H1 (cell line): ENCODE results near the gene SRPX2. TPM values are rescaled to one million over a fixed set of nuclear protein-coding genes. Genes with fewer than 3 reads are reported as not detected.

ENCODE experiments used
- CTCF ChIA-PET: fragments of 300-600 bp; sonication (Branson Sonifier 250); formaldehyde crosslinking; loops from one replicate; lab custom pipeline; 2021; ENCODE audit not compliant: partially characterized antibody; lab: Charles Lee
- POLR2A ChIA-PET: fragments of 300-600 bp; sonication (Branson Sonifier 250); formaldehyde crosslinking; loops from one replicate; lab custom pipeline; 2021; ENCODE audit warnings: inconsistent platforms; ENCODE audit not compliant: partially characterized antibody; lab: Charles Lee
- DNase-seq, 2 experiments: peaks; one replicate each; pipeline versions ENCODE4 v3.0.0 to v3.0.0-alpha.2; 2010 to 2022; ENCODE audit warnings: low spot score in 2 of 2, low read depth in 1 of 2, mixed read lengths in 1 of 2
- FAIRE-seq: peaks from 2 replicates; lab custom pipeline; 2011; peaks lifted over from hg19 to GRCh38; lab: Jason Lieb, UNC
- H2AFZ ChIP-seq: 2 replicates; pipeline ENCODE4 v1.8.1; 2012; ENCODE audit warnings: low read length, inconsistent platforms
- H2AK5ac ChIP-seq: 2 replicates; pipeline ENCODE4 v1.6.1; 2013; ENCODE audit warnings: low read depth, low read length
- H2BK120ac ChIP-seq: replicated peaks from 2 replicates; pipeline ENCODE3; 2013; ENCODE audit warnings: low read depth, low read length, inconsistent platforms
- H2BK12ac ChIP-seq: 2 replicates; pipeline ENCODE4 v1.6.1; 2013; ENCODE audit warnings: low read depth, low read length
- H2BK15ac ChIP-seq: 2 replicates; pipeline ENCODE4 v1.6.1; 2013; ENCODE audit warnings: low read length
- H2BK20ac ChIP-seq: 2 replicates; pipeline ENCODE4 v1.6.1; 2013; ENCODE audit warnings: low read length
- H2BK5ac ChIP-seq: 2 replicates; pipeline ENCODE4 v1.6.1; 2013; ENCODE audit warnings: low read depth, low read length
- H3K14ac ChIP-seq: 2 replicates; pipeline ENCODE4 v1.6.1; 2013; ENCODE audit warnings: inconsistent platforms; ENCODE audit not compliant: insufficient read length
- H3K18ac ChIP-seq: 2 replicates; pipeline ENCODE4 v1.6.1; 2013; ENCODE audit warnings: low read length; ENCODE audit errors: extremely low read depth
- H3K23ac ChIP-seq: 2 replicates; pipeline ENCODE4 v1.6.1; 2013; ENCODE audit warnings: inconsistent platforms; ENCODE audit not compliant: insufficient read length
- H3K23me2 ChIP-seq: 2 replicates; pipeline ENCODE4 v1.6.1; 2013; ENCODE audit warnings: low read depth, low read length
- H3K27ac ChIP-seq: 2 replicates; pipeline ENCODE4 v1.6.1; 2011; ENCODE audit warnings: low read depth, low read length, inconsistent platforms
- H3K27me3 ChIP-seq, 4 experiments: replicated peaks in 1 of 4; 1 replicate in 1 of 4; 2 replicates in 3 of 4; pipeline versions ENCODE4 v1.6.1 to v1.8.1; 2011 to 2013; ENCODE audit warnings: low read length in 3 of 4, mild to moderate bottlenecking in 3 of 4, inconsistent platforms in 2 of 4, mixed read lengths in 2 of 4, moderate library complexity in 1 of 4; ENCODE audit not compliant: control insufficient read depth in 3 of 4, insufficient read depth in 3 of 4; ENCODE audit errors: extremely low read depth in 1 of 4
- H3K36me3 ChIP-seq, 4 experiments: 2 replicates each; pipeline versions ENCODE4 v1.6.1 to v1.8.1; 2011 to 2013; ENCODE audit warnings: mild to moderate bottlenecking in 4 of 4, low read length in 3 of 4, moderate library complexity in 2 of 4, control low read depth in 1 of 4, inconsistent platforms in 1 of 4; ENCODE audit not compliant: insufficient read depth in 4 of 4, control insufficient read depth in 2 of 4
- H3K4ac ChIP-seq: replicated peaks from 2 replicates; pipeline ENCODE3; 2013; ENCODE audit warnings: low read length, low read depth, mixed read lengths, inconsistent platforms; ENCODE audit not compliant: insufficient read length
- H3K4me1 ChIP-seq, 4 experiments: replicated peaks in 1 of 4; 1 replicate in 1 of 4; 2 replicates in 3 of 4; pipeline versions ENCODE4 v1.6.1 to v1.8.1; 2011 to 2013; ENCODE audit warnings: low read length in 3 of 4, inconsistent platforms in 2 of 4, mixed read lengths in 1 of 4; ENCODE audit not compliant: insufficient read depth in 4 of 4, control insufficient read depth in 3 of 4
- H3K4me2 ChIP-seq, 2 experiments: 2 replicates each; pipeline versions ENCODE4 v1.6.1 to v1.8.1; 2011 to 2013; ENCODE audit warnings: low read depth in 2 of 2, low read length in 2 of 2, control low read depth in 1 of 2, inconsistent platforms in 1 of 2, mild to moderate bottlenecking in 1 of 2; ENCODE audit not compliant: insufficient read depth in 1 of 2
- H3K4me3 ChIP-seq, 4 experiments: fragments of 200-600, 300-600 bp in 1 of 4; sonication (generic), shearing (Covaris generic), sonication (Bioruptor Twin) in 1 of 4; 2 replicates each; pipeline versions ENCODE4 v1.5.1 to v1.8.1; 2011 to 2016; ENCODE audit warnings: low read length in 4 of 4, low read depth in 3 of 4, control low read depth in 2 of 4, inconsistent platforms in 2 of 4, mild to moderate bottlenecking in 2 of 4, mixed read lengths in 1 of 4, moderate library complexity in 1 of 4; ENCODE audit not compliant: insufficient read depth in 2 of 4; ENCODE audit errors: extremely low read depth in 1 of 4
- H3K56ac ChIP-seq: replicated peaks from 2 replicates; pipeline ENCODE3; 2013; ENCODE audit warnings: low read depth, mild to moderate bottlenecking, mixed read lengths, low read length, inconsistent platforms; ENCODE audit not compliant: insufficient read length
- H3K79me1 ChIP-seq: 2 replicates; pipeline ENCODE4 v1.6.1; 2013; ENCODE audit warnings: low read depth, low read length, control low read depth
- H3K79me2 ChIP-seq, 2 experiments: 2 replicates each; pipeline versions ENCODE4 v1.6.1 to v1.8.1; 2012 to 2013; ENCODE audit warnings: low read length in 2 of 2, mild to moderate bottlenecking in 2 of 2, inconsistent platforms in 1 of 2; ENCODE audit not compliant: insufficient read depth in 2 of 2, control insufficient read depth in 1 of 2
- H3K9ac ChIP-seq, 4 experiments: replicated peaks in 1 of 4; 1 replicate in 1 of 4; 2 replicates in 3 of 4; pipeline versions ENCODE4 v1.6.1 to v1.8.1; 2011 to 2013; ENCODE audit warnings: low read depth in 3 of 4, low read length in 3 of 4, control low read depth in 2 of 4, mild to moderate bottlenecking in 2 of 4, moderate library complexity in 2 of 4, inconsistent platforms in 1 of 4; ENCODE audit errors: extremely low read depth in 1 of 4
- H3K9me3 ChIP-seq, 2 experiments: 2 replicates each; pipeline versions ENCODE4 v1.6.1 to v1.8.1; 2012 to 2013; ENCODE audit warnings: mild to moderate bottlenecking in 2 of 2, moderate library complexity in 2 of 2, control low read depth in 1 of 2, inconsistent platforms in 1 of 2, low read depth in 1 of 2, low read length in 1 of 2, mixed read lengths in 1 of 2; ENCODE audit not compliant: insufficient read depth in 2 of 2
- H4K20me1 ChIP-seq, 2 experiments: replicated peaks in 1 of 2; 2 replicates each; pipeline versions ENCODE3 to v1.8.1; 2011 to 2013; ENCODE audit warnings: inconsistent platforms in 2 of 2, low read length in 2 of 2, mild to moderate bottlenecking in 1 of 2; ENCODE audit not compliant: insufficient read depth in 2 of 2, control insufficient read depth in 1 of 2
- H4K5ac ChIP-seq: 2 replicates; pipeline ENCODE4 v1.6.1; 2013; ENCODE audit warnings: low read length, low read depth, mixed read lengths, inconsistent platforms; ENCODE audit not compliant: insufficient read length
- H4K8ac ChIP-seq: 2 replicates; pipeline ENCODE4 v1.8.0; 2013; ENCODE audit warnings: mild to moderate bottlenecking, moderate library complexity, low read length, inconsistent platforms; ENCODE audit not compliant: insufficient read depth; ENCODE audit errors: extremely low read depth
- H4K91ac ChIP-seq: replicated peaks from 2 replicates; pipeline ENCODE3; 2013; ENCODE audit warnings: low read length, mixed read lengths, inconsistent platforms; ENCODE audit not compliant: insufficient read length
- ATF3 ChIP-seq: IDR thresholded peaks from 2 replicates; pipeline ENCODE4 v1.6.1; 2011; ENCODE audit warnings: low read depth, mild to moderate bottlenecking, low read length; ENCODE audit not compliant: insufficient read depth
- CBX5 ChIP-seq: fragments of 300-800, 300-1000 bp; sonication (generic); IDR thresholded peaks from 2 replicates; pipeline ENCODE4 v1.7.1; 2016; ENCODE audit warnings: antibody characterized with exemption, low read length, low read depth
- CHD1 ChIP-seq: IDR thresholded peaks from 2 replicates; pipeline ENCODE4 v1.6.1; 2012; ENCODE audit warnings: low read depth, low read length, improper control_type of control experiment
- CTBP2 ChIP-seq: IDR thresholded peaks from 2 replicates; pipeline ENCODE4 v1.7.0; 2011; ENCODE audit warnings: borderline replicate concordance, mild to moderate bottlenecking, moderate library complexity, mixed read lengths, low read length; ENCODE audit not compliant: insufficient read depth, insufficient read length
- JUN ChIP-seq: IDR thresholded peaks from 2 replicates; pipeline ENCODE4 v1.6.1; 2011; ENCODE audit warnings: low read depth, mild to moderate bottlenecking, improper control_type of control experiment, low read length
- NANOG ChIP-seq: IDR thresholded peaks from 2 replicates; pipeline ENCODE4 v1.6.1; 2011; ENCODE audit warnings: low read length, low read depth, mild to moderate bottlenecking, inconsistent platforms; ENCODE audit not compliant: insufficient read depth, poor library complexity, severe bottlenecking
- POLR2A ChIP-seq, 2 experiments: IDR thresholded peaks; 1 replicate in 1 of 2; 2 replicates in 1 of 2; pipeline ENCODE4 v1.6.1; 2011; ENCODE audit warnings: low read depth in 2 of 2, low read length in 2 of 2, mild to moderate bottlenecking in 2 of 2; ENCODE audit errors: control extremely low read depth in 1 of 2
- RXRA ChIP-seq: IDR thresholded peaks from 2 replicates; pipeline ENCODE4 v1.6.1; 2011; ENCODE audit warnings: low read depth, mild to moderate bottlenecking, low read length, moderate library complexity; ENCODE audit not compliant: insufficient read depth
- SAP30 ChIP-seq: fragments of 300-600 bp; sonication (generic); IDR thresholded peaks from 2 replicates; pipeline ENCODE4 v1.7.1; 2012; ENCODE audit warnings: low read length, moderate library complexity, mild to moderate bottlenecking, inconsistent platforms; ENCODE audit not compliant: insufficient read depth, insufficient replicate concordance
- SIRT6 ChIP-seq: IDR thresholded peaks from one replicate; pipeline ENCODE4 v1.7.1; 2012; ENCODE audit warnings: low read length, inconsistent platforms
- SP2 ChIP-seq: IDR thresholded peaks from 2 replicates; pipeline ENCODE4 v1.6.1; 2012; ENCODE audit warnings: mild to moderate bottlenecking, low read length, inconsistent platforms
- USF2 ChIP-seq: IDR thresholded peaks from 2 replicates; pipeline ENCODE4 v1.6.1; 2011; ENCODE audit warnings: low read length, improper control_type of control experiment
- ZNF274 ChIP-seq: IDR thresholded peaks from 2 replicates; pipeline ENCODE4 v1.7.0; 2012; ENCODE audit warnings: low read length, borderline replicate concordance; ENCODE audit errors: extremely low read depth
- WGBS, 2 experiments: shearing (Covaris generic) in 1 of 2; methylation state at CpG; one replicate each; pipeline versions ENCODE4 v1.1.6 to v1.1.7; 2013 to 2015; ENCODE audit warnings: low lambda C conversion rate in 2 of 2, mixed read lengths in 2 of 2, inconsistent platforms in 1 of 2, low coverage in 1 of 2, missing lambda C conversion rate in 1 of 2; ENCODE audit not compliant: insufficient replicate concordance in 2 of 2, insufficient coverage in 1 of 2, insufficient read length in 1 of 2; ENCODE audit errors: extremely low coverage in 1 of 2, missing lambda C conversion rate in 1 of 2; 5-methylcytosine and 5-hydroxymethylcytosine counted together
- polyA plus RNA-seq, 7 experiments: library from polyadenylated mRNA; depleted of rRNA in 3 of 7; stranded (reverse) in 5 of 7; unstranded in 2 of 7; fragments of >200 nt in 5 of 7; fragments of 200-250 nt in 2 of 7; gene quantifications; 1 replicate in 5 of 7; 2 replicates in 1 of 7; 4 replicates in 1 of 7; pipeline versions ENCODE4 v1.2.1 to v1.2.3, GENCODE V29; 2011 to 2013; ENCODE audit warnings: missing spikeins in 2 of 7, mixed read lengths in 2 of 7
- total RNA-seq: library from RNA; stranded (reverse); fragmentation: NEBNext Ultra II Directional; extraction: Animal tissue kit (Norgen Biotek cat#: 25700); gene quantifications from 2 replicates; pipeline ENCODE4 v1.2.1, GENCODE V29; 2021

The SRPX2 gene
- total and polyA plus RNA-seq, 2 of the 8 experiments (the other 6 are each of a cell fraction or from before 2014, with no cell fraction given): not detected

- Histone ChIP-seq H2BK15ac (no peak overlapping the region), H3K36me3 (no peaks in the 10 kb centered on the region), H3K9ac (no peak overlapping the region), H3K23me2 (no peaks in the 10 kb centered on the region), H3K18ac (no peak overlapping the region), H3K79me2 (no peaks in the 10 kb centered on the region), H4K5ac (no peak overlapping the region), H2BK20ac (no peak overlapping the region), H3K4me2 (no peak overlapping the region), H4K91ac (no peak overlapping the region), H2AFZ (no peak overlapping the region), H3K4ac (no peak overlapping the region), H4K20me1 (no peaks in the 10 kb centered on the region), H3K14ac (no peak overlapping the region), H3K4me3 (no peak overlapping the region), H3K4me1 (peaks cover 0 to 11% (median 0%) of the 10 kb centered on the region in 4 experiments; a peak in 2 of 7 replicates), H3K27me3 (no peaks in the 10 kb centered on the region), H3K56ac (no peak overlapping the region), H2BK12ac (no peak overlapping the region), H3K79me1 (no peaks in the 10 kb centered on the region), H2AK5ac (no peak overlapping the region), H3K27ac (no peak overlapping the region), H3K9me3 (no peaks in the 10 kb centered on the region), H4K8ac (no peak overlapping the region), H3K23ac (no peak overlapping the region), H2BK120ac (no peak overlapping the region), H2BK5ac (no peak overlapping the region)
- CTCF ChIA-PET: interaction anchor here (0.7 to 1.0 kb wide), 2 partner anchors 15 to 20 kb away, joined by 3 to 4 read pairs; no protein-coding TSS in a partner anchor
- POLR2A ChIA-PET: interaction anchor here (1.4 kb wide), 1 partner anchor 37 kb away, joined by 5 read pairs; the partner anchor contains the start of gene TSPAN6
- DNase-seq: no peak
- no peak for FAIRE-seq
- 93% methylated on average over 9 of the region's 9 CpGs; no CpG with 5 or more reads in 1 of the 2 experiments for WGBS, 2 experiments
- TF ChIP-seq ZNF274 (no peak), SIRT6 (no peak), CBX5 (no peak), SAP30 (no peak), POLR2A (IDR thresholded peaks at IDR 0.05; ENCODE audit: control extremely low read depth in 1 of 2, low read depth in 2 of 2, low read length in 2 of 2) (no peak), RXRA (no peak), USF2 (no peak), SP2 (no peak), ATF3 (no peak), NANOG (no peak), CHD1 (no peak), JUN (no peak), CTBP2 (no peak)
Measured at GRCh38 chrX:100599456-100599855, 44.5 kb upstream of the SRPX2 start.
